ENCODE results near the gene SLC35A2.
A peak's percentile ranks its signal among the peaks of the same experiment; 100 is the strongest.
"Not testable (repeated sequence)": the region's sequence is repeated elsewhere in the genome, so short reads cannot be mapped to it uniquely, and the experiment has no call there.

Gene SLC35A2

DNA sequence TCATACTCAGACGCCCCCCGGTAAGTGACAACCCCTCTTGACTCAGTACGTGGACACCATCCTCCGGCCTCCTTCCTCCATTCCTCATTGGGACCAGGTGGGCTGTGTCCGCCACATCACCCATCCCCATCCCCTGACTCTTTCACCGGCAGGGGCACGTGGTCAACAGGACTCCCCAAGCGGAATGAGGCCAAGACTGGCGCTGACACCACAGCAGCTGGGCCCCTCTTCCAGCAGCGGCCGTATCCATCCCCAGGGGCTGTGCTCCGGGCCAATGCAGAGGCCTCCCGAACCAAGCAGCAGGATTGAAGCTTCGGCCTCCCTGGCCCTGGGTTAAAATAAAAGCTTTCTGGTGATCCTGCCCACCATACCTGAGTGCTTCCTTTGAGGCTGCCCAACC is 8.7 kb downstream of the SLC35A2 start:
- no peak for DNase-seq (ENCODE audit: low read depth in 2 of 2)

DNA sequence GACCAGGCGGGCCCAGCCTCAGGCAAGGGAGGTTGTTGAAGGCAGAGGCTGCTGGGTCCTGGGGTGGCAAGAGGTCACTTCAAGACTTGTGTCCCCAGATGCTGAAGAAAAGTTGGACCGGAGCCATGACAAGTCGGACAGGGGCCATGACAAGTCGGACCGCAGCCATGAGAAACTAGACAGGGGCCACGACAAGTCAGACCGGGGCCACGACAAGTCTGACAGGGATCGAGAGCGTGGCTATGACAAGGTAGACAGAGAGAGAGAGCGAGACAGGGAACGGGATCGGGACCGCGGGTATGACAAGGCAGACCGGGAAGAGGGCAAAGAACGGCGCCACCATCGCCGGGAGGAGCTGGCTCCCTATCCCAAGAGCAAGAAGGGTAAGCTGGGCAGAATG is 9.3 kb downstream of the SLC35A2 start:
- DNase-seq (ENCODE audit: low read depth in 2 of 2): no peak

DNA sequence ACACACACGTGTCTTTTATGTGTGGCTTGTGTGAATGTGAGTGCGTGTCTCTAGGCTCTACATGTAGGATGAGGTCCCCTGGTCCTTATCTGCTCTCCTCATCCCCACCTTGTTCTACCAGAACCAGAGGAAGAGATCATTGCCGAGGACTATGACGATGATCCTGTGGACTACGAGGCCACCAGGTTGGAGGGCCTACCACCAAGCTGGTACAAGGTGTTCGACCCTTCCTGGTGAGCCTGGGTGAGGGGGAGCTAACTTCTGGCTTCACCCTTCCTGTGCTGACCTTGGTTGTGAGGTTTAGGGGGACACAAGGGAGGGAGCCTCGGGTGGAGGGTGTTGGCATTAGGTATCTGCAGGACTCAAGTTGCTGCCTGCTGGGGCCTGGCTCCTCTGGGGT is 10.4 kb downstream of the SLC35A2 start:
- DNase-seq (ENCODE audit: low read depth in 2 of 2): no peak

DNA sequence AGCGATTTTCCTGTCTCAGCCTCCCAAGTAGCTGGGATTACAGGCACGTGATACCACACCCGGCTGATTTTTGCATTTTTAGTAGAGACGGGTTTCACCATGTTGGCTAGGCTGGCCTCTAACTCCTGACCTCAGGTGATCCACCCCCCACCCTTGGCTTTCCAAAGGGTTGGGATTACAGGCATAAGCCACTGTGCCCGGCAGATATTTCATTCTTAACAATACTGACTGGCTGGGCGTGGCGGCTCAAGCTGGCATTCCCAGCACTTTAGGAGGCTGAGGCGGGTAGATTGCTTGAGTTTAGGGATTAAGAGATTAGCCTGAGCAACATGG is 12.4 kb downstream of the SLC35A2 start:
- DNase-seq (ENCODE audit: low read depth in 2 of 2): no peak

GRCh38 chrX:48897625-48898306 is 13.7 kb downstream of the SLC35A2 start, which contains the start of the genes PQBP1 and TIMM17B:
PQBP1 (plus strand) TSS chrX:48897930; CDS start chrX:48898510, 580 bp downstream.
TIMM17B (minus strand) TSS chrX:48897768; CDS start chrX:48897749, 19 bp downstream.
- DNase-seq (ENCODE audit: low read depth in 2 of 2): peak; percentile 70 to 78

DNA sequence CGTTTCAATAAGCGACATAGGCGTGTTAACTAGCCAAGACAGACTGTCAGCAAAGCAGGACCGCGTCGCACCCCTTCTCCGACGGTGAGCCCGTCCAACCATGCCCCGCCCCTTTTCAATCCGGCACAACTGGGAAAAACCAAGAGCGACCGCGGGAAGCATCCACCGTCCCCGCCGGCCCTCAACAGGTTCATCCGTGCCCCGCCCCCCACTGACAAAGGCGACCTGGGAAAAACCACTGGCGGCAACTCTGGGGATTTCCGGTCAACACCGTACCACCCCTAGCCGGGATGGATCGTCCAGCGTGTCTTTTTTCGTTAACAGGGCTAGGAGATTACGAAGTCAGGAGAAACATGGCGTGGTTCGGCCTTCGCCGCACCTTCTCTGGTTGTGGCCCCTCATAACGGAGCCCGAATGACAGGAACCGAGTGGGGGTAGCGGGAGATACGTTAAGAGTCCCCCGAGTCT is 14.3 kb downstream of the SLC35A2 start:
- peak; percentile 36 to 55 for DNase-seq (ENCODE audit: low read depth in 2 of 2)

DNA sequence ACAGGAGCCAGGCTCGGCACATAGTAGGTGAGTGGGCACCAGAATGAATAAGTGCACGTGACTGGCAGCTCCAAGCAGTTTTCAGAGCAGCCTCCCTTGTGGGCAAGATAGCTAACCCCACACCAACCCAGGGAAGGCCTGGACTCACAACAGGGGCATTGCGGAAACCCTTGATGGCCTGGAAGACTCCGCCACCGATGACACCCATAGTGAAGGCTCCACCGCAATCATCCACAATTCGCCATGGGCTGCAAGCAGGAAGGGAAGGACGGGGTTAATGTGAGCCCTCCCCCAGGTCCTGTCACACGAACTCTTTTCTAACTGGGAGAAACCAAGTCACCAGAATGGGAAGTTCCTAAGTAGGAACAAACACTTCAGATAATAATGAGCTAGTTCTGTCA is 14.8 kb downstream of the SLC35A2 start:
- no peak for DNase-seq (ENCODE audit: low read depth in 2 of 2)

GRCh38 chrX:48894891-48895290 is 16.6 kb downstream of the SLC35A2 start:
- DNase-seq (ENCODE audit: low read depth in 2 of 2): no peak

- DNase-seq (ENCODE audit: low read depth in 2 of 2): no peak
These were observed 17.7 kb downstream of the SLC35A2 start for GRCh38 chrX:48893556-48894348.

DNA sequence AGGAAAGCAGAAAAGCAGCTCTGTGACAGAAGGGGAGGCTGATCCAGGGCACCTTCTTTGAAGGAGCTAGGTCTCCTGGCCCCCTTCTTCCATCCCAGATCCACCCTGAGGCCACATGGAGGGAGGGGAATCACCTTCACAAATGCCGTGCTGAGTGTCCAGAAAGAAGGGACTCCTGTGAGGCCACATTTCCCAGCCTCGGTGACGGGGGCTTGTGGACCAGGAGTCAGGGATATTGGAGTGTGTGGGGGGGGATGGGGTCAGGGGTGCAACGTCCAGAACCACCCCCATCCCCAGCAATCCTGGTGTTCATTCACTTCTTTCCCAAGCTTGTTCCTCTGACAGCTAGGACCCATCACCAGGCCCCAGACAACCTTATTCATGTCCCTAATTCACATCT is 18.6 kb downstream of the SLC35A2 start:
- no peak for DNase-seq (ENCODE audit: low read depth in 2 of 2)

GRCh38 chrX:48891402-48892288 is 19.8 kb downstream of the SLC35A2 start:
- DNase-seq (ENCODE audit: low read depth in 2 of 2): peak; percentile 52 to 69

DNA sequence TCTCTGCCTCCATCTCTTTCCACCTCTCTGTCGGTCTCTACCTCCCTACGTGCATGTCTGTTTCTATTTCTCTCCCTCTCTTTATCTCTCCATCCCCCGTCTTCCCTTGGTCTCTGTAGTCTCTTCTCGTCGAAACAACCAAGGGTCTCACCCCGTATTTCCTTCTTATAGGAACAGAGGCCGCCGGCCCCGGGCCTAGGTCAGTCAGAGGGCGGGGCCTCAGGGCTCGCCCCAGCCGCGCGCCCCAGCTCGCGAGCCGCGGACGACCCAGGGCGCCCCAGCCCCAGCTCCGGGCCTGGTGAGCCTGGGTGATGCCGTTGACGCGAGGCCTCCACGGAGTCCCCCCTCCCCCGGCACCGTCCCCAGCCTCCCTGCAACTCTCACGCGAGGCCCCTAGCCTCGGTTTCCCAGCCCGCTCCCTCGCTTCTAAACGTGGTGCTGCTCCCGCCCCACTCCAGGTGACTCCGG is 20.5 kb downstream of the SLC35A2 start:
- no peak for DNase-seq (ENCODE audit: low read depth in 2 of 2)

DNA sequence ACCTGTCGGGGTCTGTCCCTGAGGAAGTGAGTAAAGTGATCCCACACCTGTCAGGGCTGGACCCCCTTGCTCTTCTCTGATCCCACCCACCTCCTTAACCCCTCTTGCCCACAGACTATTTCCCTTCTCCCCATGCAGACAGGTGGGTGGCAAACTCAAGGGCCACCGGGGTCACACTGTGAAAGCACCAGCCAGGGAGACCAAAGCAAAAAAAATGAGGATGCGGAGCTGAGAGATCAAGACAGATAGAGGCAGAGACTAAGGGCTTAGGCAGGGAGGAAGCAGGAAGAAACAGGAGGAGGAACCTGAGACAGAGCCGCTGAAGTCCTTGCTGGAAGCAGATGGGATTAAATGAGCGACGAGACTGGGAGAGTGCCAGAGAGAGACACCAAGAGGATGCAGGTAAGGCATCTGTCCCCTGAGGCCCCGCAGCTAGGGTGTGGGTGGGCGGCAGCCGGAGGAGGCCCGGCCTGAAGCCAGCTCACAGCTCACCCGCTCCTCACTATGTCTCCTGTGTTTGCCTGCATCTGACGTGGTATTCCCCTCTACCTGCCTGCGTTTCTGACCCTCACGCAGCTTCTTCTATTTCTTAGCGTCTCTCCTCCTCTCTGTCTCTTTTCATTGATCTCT is 21.0 kb downstream of the SLC35A2 start:
- DNase-seq (ENCODE audit: low read depth in 2 of 2): no peak

GRCh38 chrX:48886586-48886985 is 24.9 kb downstream of the SLC35A2 start:
- not testable (repeated sequence) for DNase-seq (ENCODE audit: low read depth in 2 of 2)

DNA sequence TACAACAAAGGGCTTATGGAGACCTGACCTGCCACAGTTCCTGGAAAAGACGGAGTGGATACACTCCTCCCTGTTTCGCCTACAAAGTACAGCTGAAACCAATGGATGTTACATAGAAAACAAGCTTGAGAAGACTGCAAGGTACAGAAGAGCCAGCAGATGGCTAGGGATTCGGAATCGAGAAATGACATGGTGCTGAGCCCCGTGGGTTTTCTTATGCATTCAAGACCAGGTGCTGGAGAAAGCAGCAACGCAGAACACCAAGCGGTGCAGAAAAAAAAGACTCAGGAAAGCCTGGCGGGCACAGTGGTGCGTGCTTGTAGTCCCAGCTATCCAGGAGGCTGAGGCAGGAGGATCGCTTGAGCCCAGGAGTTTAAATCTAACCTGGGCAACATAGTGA is 27.7 kb downstream of the SLC35A2 start:
- no peak for DNase-seq (ENCODE audit: low read depth in 2 of 2)

GRCh38 chrX:48876944-48877343 is 34.5 kb downstream of the SLC35A2 start:
- DNase-seq (ENCODE audit: low read depth in 2 of 2): not testable (repeated sequence)

DNA sequence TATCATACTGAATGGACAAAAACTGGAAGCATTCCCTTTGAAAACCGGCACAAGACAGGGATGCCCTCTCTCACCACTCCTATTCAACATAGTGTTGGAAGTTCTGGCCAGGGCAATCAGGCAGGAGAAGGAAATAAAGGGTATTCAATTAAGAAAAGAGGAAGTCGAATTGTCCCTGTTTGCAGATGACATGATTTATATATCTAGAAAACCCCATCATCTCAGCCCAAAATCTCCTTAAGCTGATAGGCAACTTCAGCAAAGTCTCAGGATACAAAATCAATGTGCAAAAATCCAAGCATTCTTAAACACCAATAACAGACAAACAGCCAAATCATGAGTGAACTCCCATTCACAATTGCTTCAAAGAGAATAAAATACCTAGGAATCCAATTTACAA is 39.4 kb downstream of the SLC35A2 start:
- not testable (repeated sequence) for DNase-seq (ENCODE audit: low read depth in 2 of 2)

DNA sequence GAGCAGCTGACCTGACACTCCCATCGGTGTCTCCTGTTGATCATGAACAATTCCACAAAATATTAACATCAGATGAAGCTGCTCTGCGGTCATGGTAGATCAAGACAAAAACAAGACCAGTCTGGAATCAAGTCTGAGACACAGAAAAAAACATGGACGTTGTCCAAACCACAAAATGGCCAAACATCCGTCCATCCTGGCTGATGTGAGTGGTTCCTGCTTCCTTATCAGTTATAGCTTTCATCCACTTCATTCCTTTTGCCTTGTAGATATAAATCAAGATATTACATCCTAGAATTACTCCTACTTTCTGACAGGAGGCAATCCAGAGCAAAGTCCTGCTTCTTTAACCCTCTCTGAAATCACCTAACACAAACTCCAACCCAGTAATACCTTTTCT is 47.2 kb downstream of the SLC35A2 start:
- DNase-seq (ENCODE audit: low read depth in 2 of 2): no peak

DNA sequence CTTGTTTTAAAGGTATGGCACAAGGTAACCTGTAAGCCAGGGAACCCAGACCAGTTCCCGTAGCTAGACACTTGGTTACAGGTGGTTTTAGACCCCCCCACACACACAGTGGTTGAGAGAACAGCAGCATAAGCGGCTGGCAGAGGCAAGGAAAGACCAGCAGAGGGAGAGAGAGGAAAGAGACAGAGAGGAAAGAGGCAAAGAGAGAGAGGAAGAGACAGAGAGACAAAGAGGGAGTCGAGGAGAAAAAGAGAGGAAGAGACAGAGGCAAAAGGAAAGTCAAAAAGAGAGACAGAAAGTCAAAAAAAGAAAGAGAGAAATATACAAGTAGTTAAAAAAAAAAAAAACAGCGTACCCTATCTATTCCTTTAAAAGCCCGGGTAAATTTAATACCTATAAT is 56.5 kb downstream of the SLC35A2 start:
- no peak for DNase-seq (ENCODE audit: low read depth in 2 of 2)

DNA sequence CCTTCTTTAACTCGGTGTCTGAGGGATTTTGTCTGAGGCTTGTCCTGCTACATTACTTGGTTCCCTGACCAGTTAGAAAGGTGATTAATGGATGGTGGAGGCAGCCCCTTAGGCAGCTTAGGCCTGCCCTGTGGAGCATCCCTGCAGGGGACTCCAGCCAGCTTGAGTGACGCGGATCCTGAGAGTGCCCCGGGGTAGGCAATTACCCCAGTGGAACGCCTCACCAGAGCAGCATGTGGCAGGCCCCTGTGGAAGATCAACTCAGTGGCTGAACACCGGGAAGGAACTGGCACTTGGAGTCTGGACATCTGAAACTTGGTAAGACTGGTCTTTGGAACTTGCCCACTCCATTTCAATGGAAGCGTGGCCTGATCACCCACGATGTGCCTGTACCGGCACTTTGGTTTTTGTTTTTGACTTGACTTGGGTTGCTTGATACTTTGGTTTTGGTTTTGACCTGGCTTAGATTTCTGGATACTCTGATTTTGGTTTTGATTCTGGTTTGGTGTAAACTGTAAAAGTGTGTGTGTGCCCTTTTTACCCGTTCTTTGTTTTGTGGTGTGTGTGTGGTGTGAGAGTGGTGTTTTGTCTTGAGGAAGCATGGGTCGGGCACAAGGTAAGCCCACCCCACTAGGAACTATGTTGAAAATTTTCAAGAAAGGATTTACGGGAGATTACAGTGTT is 57.2 kb downstream of the SLC35A2 start:
- not testable (repeated sequence) for DNase-seq (ENCODE audit: low read depth in 2 of 2)

- not testable (repeated sequence) for DNase-seq (ENCODE audit: low read depth in 2 of 2)
These were observed 58.0 kb downstream of the SLC35A2 start for GRCh38 chrX:48853494-48853893.
